ENCODE results near the gene TBC1D23.
A peak's percentile ranks its signal among the peaks of the same experiment; 100 is the strongest.
"Not testable (repeated sequence)": the region's sequence is repeated elsewhere in the genome, so short reads cannot be mapped to it uniquely, and the experiment has no call there.

Gene TBC1D23

DNA sequence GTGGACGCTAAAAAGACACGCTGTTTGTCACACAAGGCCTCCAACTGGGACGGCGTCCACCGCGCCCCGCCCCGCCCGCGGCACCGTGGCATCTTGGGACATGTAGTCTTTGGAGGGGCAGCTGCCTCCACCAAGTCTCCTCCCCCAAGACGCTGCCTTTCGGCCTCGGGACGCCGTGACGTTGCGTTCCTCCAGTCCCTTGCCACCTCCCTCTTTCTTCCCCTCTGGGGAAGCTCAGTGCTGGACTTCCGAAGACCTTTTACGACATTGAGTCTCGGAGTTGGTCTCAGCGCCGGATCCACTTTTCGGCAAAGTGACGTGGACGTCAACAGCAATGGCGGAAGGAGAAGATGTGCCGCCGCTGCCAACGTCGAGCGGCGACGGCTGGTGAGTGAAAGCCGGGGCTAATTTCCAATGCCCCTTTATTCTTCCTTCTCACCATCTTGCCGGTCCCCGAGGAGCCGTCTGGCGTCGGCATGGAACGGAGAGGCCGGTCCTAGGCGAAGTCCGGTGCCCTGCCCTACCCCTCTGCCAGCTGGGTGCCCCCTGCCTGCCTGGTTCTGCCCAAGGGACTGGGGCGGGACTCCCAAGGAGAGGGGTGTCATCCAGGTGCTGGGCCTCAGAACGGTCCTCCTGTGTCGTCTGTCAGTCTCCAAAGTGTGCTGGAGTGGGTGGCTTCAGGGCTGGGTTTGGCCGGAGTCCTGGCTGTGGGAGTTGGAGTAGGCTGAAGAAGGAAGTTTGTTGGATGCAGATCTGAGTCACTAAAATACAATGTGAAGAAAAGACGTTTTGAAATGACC is at the start of gene TBC1D23:
TSS of gene TBC1D23 (plus strand) at position 308 of the 800 bp plus-strand sequence. CDS start at position 335, 27 bp downstream.
- DNase-seq (ENCODE audit: low read depth), result peak; percentile 100

- peak; percentile 14 for DNase-seq (ENCODE audit: low read depth)
These were observed 46.8 kb upstream of the TBC1D23 start for GRCh38 chr3:100213891-100214573.

DNA sequence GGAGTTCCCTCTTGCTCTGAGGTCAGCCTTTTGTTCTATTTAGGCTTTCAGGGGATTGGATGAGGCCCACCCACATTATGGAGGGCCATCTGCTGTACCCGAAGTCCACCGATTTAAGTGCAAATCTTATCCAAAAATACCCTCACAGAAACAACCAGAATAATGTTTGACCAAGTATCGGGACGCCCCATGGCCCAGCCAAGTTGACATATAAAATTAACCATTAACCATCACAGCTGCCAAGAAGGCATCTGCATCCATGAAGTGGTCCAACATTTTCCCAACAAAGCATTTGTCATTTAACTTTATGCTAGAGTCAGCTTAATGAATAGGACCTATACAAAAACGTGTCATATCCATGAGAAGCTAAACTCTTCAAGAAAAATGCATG is 46.2 kb upstream of the TBC1D23 start:
- no peak for DNase-seq (ENCODE audit: low read depth)

DNA sequence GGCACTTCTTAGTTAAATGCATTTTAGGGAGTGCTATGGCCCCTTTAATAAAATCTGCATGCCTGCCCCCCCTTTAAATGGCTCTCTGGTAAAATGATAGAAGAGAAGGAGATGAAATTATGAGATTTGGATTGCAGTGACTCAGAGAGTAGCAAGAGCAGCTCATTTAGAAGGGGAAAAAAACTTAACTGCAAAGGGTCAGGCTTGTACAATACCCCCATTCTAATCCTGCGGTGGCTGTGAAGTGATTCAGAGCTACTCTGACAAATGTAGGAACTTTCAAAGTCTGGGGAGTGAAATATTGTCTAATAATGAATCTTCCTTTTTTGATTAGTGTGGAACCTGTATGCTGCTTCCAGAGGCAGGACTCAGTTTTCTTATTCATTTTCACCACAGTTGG is 44.1 kb upstream of the TBC1D23 start:
- no peak for DNase-seq (ENCODE audit: low read depth)

GRCh38 chr3:100221159-100221558 is 39.6 kb upstream of the TBC1D23 start:
- no peak for DNase-seq (ENCODE audit: low read depth)

DNA sequence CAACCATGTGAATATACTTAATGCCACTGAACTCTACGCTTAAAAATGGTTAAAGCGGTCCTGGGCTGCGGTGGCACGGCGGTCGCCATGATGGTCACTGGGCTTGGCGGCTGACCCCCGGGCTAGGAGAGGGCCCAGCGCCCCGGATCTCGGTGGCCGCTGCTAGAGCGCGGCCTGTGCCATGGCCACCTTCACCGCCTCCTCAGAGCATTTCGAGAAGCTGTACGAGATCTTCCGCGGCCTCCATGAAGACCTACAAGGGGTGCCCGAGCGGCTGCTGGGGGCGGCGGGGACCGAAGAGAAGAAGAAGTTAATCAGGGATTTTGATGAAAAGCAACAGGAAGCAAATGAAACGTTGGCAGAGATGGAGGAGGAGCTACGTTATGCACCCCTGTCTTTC is 35.6 kb upstream of the TBC1D23 start:
- no peak for DNase-seq (ENCODE audit: low read depth)

GRCh38 chr3:100225883-100226282 is 34.9 kb upstream of the TBC1D23 start:
- no peak for DNase-seq (ENCODE audit: low read depth)

DNA sequence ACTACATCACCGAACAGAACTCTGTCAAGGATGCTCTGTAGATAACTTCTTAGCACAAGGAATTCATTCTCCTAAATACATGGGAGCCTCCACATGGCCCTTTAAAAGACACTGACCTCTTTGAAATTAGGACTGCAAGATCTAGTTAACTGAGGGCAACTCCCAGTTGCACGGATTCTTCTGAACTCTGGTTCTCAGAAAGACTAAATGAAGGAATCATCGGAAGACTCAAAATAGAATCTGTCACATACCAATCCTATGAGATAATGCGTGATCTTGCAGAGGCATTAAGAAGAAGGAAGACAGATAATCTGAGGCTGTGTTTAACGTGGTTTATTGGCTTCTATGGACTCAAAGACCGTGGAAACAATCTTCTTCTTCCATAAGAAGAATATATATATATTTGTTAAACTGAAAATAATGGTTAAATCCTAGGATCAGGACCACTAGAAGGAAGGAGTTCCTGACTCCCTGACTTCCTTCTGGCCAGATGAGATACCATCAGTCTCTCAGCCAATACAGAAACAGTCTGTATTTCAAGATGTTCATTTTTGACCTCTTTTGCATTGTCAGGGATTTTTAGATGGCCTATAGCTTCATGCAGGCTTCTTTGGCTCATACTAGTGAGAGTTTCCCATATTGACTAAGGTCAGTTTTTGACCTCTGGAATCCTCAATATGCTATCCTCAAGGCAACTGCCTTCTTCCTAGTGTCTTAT is 33.9 kb upstream of the TBC1D23 start:
- no peak for DNase-seq (ENCODE audit: low read depth)

DNA sequence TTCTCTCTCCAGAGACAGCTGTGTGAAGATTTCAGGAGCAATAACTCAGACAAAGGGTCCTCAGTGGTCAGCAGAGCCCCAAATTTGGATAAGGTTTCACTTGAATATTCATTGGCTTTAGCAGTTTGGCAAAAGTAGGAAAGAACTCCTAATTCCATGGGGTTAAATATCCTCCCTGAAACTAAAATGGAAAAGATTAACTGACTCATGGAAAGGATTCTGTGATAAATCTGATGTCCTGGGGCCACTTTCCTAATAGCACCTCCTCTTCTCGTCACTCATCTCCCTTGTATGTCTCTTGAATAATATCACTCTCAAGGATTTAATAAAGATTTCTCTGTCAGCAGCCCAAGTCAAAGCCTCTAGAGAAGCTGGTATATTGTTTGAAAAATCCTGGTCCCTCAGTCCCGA is 33.3 kb upstream of the TBC1D23 start:
- DNase-seq (ENCODE audit: low read depth), result no peak

- no peak for DNase-seq (ENCODE audit: low read depth)
These were observed 32.5 kb upstream of the TBC1D23 start for GRCh38 chr3:100228247-100228646.

DNA sequence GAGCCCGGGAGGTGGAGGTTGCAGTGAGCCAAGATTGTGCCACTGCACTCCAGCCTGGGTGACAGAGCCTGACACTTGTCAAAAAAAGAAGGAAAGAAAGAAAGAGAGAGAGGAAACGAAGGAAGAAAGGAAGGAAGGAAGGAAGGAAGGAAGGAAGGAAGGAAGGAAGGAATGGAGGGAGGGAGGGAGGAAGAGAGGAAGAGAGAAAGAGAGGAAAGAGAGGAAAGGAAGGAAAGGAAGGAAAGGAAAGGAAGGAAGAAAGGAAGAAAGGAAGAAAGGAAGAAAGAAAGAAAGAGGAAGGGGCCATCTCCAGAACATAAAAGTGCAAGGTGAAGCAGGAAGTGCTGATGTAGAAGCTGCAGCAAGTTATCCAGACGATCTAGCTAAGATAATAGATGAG is 31.6 kb upstream of the TBC1D23 start:
- not testable (repeated sequence) for DNase-seq (ENCODE audit: low read depth)

GRCh38 chr3:100230710-100231109 is 30.1 kb upstream of the TBC1D23 start:
- no peak for DNase-seq (ENCODE audit: low read depth)

DNA sequence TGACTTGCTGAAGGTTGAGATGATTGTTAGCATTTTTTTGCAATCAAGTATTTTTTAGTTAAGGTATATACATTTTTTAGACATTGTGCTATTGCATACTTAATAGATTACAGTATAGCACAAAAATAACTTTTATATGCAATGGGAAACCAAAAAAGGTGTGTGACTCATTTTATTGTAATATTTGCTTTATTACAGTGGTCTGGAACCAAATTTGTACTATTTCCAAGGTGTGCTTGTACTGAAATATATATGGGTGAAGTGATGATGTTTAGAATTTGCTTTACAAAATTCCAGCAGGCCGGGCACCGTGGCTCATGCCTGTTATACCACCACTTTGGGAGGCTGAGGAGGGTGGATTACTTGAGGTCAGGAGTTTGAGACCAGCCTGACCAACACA is 29.1 kb upstream of the TBC1D23 start:
- no peak for DNase-seq (ENCODE audit: low read depth)

GRCh38 chr3:100234364-100234763 is 26.4 kb upstream of the TBC1D23 start:
- no peak for DNase-seq (ENCODE audit: low read depth)

- no peak for DNase-seq (ENCODE audit: low read depth)
These were observed 22.2 kb upstream of the TBC1D23 start for GRCh38 chr3:100238599-100238998.

GRCh38 chr3:100242471-100242870 is 18.3 kb upstream of the TBC1D23 start:
- DNase-seq (ENCODE audit: low read depth), result not testable (repeated sequence)

GRCh38 chr3:100244264-100244663 is 16.5 kb upstream of the TBC1D23 start:
- DNase-seq (ENCODE audit: low read depth), result no peak

DNA sequence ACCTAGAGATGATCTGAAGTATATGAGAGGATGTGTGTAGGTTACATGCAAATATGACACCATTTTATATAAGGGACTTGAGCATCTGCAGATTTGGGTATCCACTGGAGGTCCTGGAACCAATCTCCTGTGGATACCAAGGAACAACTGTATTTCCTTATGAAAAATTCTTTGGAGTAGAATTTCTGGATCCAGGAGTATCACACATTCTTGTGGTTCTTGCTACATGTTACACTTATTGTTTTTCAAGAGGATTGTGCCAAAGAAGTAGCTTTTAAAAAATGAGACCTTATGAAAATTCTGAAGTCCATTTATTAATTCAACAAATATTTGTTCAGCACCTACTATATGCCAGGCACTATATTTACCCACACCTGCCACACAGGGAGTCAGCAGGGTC is 15.7 kb upstream of the TBC1D23 start:
- peak; percentile 12 for DNase-seq (ENCODE audit: low read depth)

GRCh38 chr3:100245927-100246326 is 14.9 kb upstream of the TBC1D23 start:
- DNase-seq (ENCODE audit: low read depth), result no peak

DNA sequence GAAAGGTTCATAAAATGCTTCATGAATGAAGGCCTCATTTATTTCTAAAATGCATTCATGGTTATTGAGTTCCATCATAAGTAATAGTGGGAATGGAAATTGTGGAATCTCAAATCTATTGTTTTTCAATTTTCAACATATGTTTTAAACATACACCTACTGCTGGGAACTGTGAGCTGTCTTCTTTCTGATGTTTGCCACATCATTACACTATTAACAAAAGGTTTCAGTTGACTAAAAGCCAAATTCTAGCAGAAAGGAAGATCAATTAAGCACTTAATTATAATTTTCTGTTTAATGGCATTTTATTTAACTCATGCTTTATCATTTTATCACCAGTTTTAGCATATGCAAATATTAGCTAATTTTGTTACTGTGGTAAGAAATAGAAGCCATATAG is 13.8 kb upstream of the TBC1D23 start:
- no peak for DNase-seq (ENCODE audit: low read depth)

DNA sequence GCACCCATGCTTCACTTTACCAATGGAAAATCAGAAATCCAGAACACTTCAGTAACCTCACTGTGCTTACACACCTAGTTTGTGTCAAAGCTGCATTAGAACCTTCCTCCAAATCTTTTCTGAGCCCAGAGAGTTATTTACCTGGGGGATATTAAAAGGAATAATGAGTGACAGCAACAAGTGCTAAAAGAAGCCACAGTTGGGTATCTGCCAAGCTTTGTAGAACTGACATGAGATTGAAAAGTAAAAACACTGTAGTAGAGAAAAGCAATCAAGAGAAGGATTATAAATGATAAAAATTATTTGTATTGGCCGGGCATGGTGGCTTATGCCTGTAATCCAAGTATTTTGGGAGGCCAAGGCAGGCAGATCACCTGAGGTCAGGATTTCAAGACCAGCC is 8.8 kb upstream of the TBC1D23 start:
- no peak for DNase-seq (ENCODE audit: low read depth)

GRCh38 chr3:100254168-100254777 is 6.5 kb upstream of the TBC1D23 start:
- peak; percentile 66 for DNase-seq (ENCODE audit: low read depth)
